CD4-positive, alpha-beta T cell (primary cell): ENCODE data around the gene RIPOR1. TPM values are rescaled to one million over a fixed set of nuclear protein-coding genes. Genes with fewer than 3 reads are reported as not detected.

ENCODE experiments used
- ATAC-seq: fragments of 200-7000 bp; cut with Tn5 transposase; one replicate; pipeline ENCODE4 v1.10.0; 2022; ENCODE audit warnings: mild to moderate bottlenecking; ENCODE audit not compliant: poor library complexity
- CTCF ChIA-PET: fragments of 350-600 bp; sonication (Branson Sonifier 250); formaldehyde crosslinking; loops from one replicate; lab custom pipeline; 2021; ENCODE audit warnings: antibody characterized with exemption, inconsistent platforms; lab: Charles Lee
- POLR2A ChIA-PET: fragments of 350-600 bp; sonication (Branson Sonifier 250); formaldehyde crosslinking; loops from one replicate; lab custom pipeline; 2021; ENCODE audit warnings: antibody characterized with exemption, inconsistent platforms; lab: Charles Lee
- DNase-seq, 14 experiments: peaks; one replicate each; pipeline ENCODE4 v3.0.0-alpha.2; 2013 to 2020; ENCODE audit warnings: mixed read lengths in 2 of 14
- H3K27ac ChIP-seq, 2 donors: one replicate each; pipeline versions ENCODE4 v1.5.1 to v1.7.0; 2013; ENCODE audit warnings: low read length in 2 of 2, low read depth in 1 of 2, mild to moderate bottlenecking in 1 of 2
- H3K27me3 ChIP-seq, 2 experiments: 1 replicate in 1 of 2; 2 replicates in 1 of 2; pipeline versions ENCODE4 v1.6.1 to v1.7.0; 2013; ENCODE audit warnings: low read length in 2 of 2, control low read depth in 1 of 2, mild to moderate bottlenecking in 1 of 2, moderate library complexity in 1 of 2; ENCODE audit not compliant: insufficient read depth in 2 of 2, control insufficient read depth in 1 of 2
- H3K36me3 ChIP-seq: one replicate; pipeline ENCODE4 v1.6.1; 2013; ENCODE audit warnings: low read length, control low read depth; ENCODE audit not compliant: insufficient read depth
- H3K4me1 ChIP-seq: one replicate; pipeline ENCODE4 v1.6.1; 2013; ENCODE audit warnings: low read length, control low read depth; ENCODE audit not compliant: insufficient read depth
- H3K4me3 ChIP-seq: one replicate; pipeline ENCODE4 v1.5.1; 2013; ENCODE audit warnings: mild to moderate bottlenecking, low read length, moderate library complexity
- H3K9me3 ChIP-seq, 2 experiments: 1 replicate in 1 of 2; 2 replicates in 1 of 2; pipeline versions ENCODE4 v1.6.1 to v1.7.0; 2013; ENCODE audit warnings: low read length in 2 of 2, mild to moderate bottlenecking in 2 of 2, control low read depth in 1 of 2, moderate library complexity in 1 of 2; ENCODE audit not compliant: control insufficient read depth in 1 of 2, insufficient read depth in 1 of 2
- H3K27ac Mint-ChIP-seq: one replicate; pipeline ENCODE4 v1.8.0; 2020; ENCODE audit warnings: mixed read lengths
- H3K27me3 Mint-ChIP-seq: one replicate; pipeline ENCODE4 v1.8.0; 2021; ENCODE audit warnings: mixed read lengths
- H3K36me3 Mint-ChIP-seq: one replicate; pipeline ENCODE4 v1.8.0; 2021; ENCODE audit warnings: low read depth, mixed read lengths
- H3K4me1 Mint-ChIP-seq: one replicate; pipeline ENCODE4 v1.8.0; 2021; ENCODE audit warnings: low read depth, mixed read lengths
- H3K4me3 Mint-ChIP-seq: one replicate; pipeline ENCODE4 v1.8.0; 2020; ENCODE audit warnings: mild to moderate bottlenecking, mixed read lengths
- H3K9me3 Mint-ChIP-seq: one replicate; pipeline ENCODE4 v1.8.0; 2020; ENCODE audit warnings: mixed read lengths
- intact Hi-C, 2 experiments: fragments of 100-400 bp; cut with DNase I in 1 of 2; cut with micrococcal nuclease in 1 of 2; formaldehyde crosslinking; loops; one replicate each; pipeline versions ENCODE4 v1.15.1 to v1.9.0; 2023 to 2025; cut with DNase I, micrococcal nuclease
- total RNA-seq, 174 experiments: library from RNA in 2 of 174; stranded (reverse) in 2 of 174; gene quantifications; one replicate each; pipeline ENCODE4 v1.2.3 and lab custom pipeline; 2021 to 2026
- TF ChIP-seq, protein P1 (sequence below): fragments of 200-600 bp; IDR thresholded peaks from one replicate; pipeline ENCODE4 v1.8.0; 2022; ENCODE audit warnings: antibody characterized with exemption, mild to moderate bottlenecking

The RIPOR1 gene
- total RNA-seq, 2 experiments from 2014 or later, result 21.3 to 25.4 TPM

DNA sequence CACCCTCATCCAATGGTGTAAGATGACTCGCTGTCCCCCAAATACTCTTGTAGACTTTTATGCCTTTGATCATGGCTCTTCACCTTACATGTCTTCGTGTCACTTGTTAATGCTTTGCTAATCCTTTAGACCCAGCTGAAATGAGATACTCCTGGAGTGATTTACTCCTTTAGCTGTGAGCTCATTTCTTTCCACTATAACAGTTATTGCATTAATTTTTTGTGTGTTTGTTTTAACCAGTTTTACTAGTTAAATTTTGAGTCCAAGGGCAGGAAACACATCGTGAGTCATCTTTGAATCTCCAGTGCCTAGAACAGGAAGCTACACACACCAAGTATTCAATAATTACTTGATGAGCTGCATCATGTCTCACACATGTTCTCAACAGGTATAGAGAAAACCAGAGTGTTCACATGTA is 27.2 kb downstream of the RIPOR1 start:
- Histone ChIP-seq H3K4me1 (peaks cover 54% of the 10 kb centered on the region), H3K36me3 (peaks cover 7% of the 10 kb centered on the region), H3K27ac (peak overlapping the region; percentile 71 to 77), H3K27me3 (no peaks in the 10 kb centered on the region), H3K4me3 (no peak overlapping the region), H3K9me3 (no peaks in the 10 kb centered on the region)
- Mint-ChIP-seq H3K27me3 (no peaks in the 10 kb centered on the region), H3K9me3 (no peaks in the 10 kb centered on the region), H3K4me1 (peaks cover 52% of the 10 kb centered on the region), H3K36me3 (peaks cover 15% of the 10 kb centered on the region), H3K4me3 (peak overlapping the region; percentile 80), H3K27ac (peak overlapping the region; percentile 91)
- ChIA-PET POLR2A (interaction anchor here (0.8 to 10.4 kb wide), 9 partner anchors 9 to 379 kb away, joined by 3 to 358 read pairs (median 5); partner anchors contain the start of genes ACD and CARMIL2), CTCF (interaction anchor here (0.6 to 2.3 kb wide), 6 partner anchors 9 to 112 kb away, joined by 3 to 31 read pairs (median 10); partner anchors contain the start of genes ATP6V0D1 and CARMIL2)
- ATAC-seq (peak; percentile 95), DNase-seq (peak in 4 of 14 experiments; percentile 40 to 80 (median 71))
- intact Hi-C loops, result no loop called here
- TF ChIP-seq, protein P1, sequence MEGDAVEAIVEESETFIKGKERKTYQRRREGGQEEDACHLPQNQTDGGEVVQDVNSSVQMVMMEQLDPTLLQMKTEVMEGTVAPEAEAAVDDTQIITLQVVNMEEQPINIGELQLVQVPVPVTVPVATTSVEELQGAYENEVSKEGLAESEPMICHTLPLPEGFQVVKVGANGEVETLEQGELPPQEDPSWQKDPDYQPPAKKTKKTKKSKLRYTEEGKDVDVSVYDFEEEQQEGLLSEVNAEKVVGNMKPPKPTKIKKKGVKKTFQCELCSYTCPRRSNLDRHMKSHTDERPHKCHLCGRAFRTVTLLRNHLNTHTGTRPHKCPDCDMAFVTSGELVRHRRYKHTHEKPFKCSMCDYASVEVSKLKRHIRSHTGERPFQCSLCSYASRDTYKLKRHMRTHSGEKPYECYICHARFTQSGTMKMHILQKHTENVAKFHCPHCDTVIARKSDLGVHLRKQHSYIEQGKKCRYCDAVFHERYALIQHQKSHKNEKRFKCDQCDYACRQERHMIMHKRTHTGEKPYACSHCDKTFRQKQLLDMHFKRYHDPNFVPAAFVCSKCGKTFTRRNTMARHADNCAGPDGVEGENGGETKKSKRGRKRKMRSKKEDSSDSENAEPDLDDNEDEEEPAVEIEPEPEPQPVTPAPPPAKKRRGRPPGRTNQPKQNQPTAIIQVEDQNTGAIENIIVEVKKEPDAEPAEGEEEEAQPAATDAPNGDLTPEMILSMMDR, result no peak

DNA sequence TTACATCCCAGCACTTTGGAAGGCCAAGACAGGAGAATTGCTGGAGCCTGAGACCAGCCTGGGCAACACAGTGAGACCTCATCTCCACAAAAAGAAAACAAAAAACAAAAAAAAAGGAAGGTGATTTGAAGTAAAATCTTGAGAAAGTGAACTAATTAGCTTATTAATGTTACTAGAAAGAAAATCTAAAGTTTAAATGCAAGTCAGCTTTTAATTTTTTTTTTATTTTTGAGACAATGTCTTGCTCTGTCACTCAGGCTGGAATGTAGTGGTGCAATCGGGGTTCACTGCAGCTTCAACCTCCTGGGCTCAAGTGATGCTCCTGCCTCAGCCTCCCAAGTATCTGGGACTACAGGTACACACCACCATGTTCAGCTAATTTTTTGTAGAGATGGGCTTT is 30.2 kb downstream of the RIPOR1 start:
- H3K27ac ChIP-seq, result no peak overlapping the region
- Mint-ChIP-seq H3K4me3 (no peak overlapping the region), H3K4me1 (peaks cover 50% of the 10 kb centered on the region), H3K36me3 (peaks cover 19% of the 10 kb centered on the region), H3K27ac (no peak overlapping the region), H3K27me3 (no peaks in the 10 kb centered on the region), H3K9me3 (no peaks in the 10 kb centered on the region)
- no peaks in the 10 kb centered on the region for H3K27me3 ChIP-seq
- TF ChIP-seq, protein P1, result no peak
- intact Hi-C loops, result no loop called here
- no peak for DNase-seq
- ATAC-seq, result no peak
- ChIA-PET POLR2A (interaction anchor here (0.7 to 10.4 kb wide), 3 partner anchors 13 to 86 kb away, joined by 3 to 358 read pairs (median 3); partner anchors contain the start of gene CARMIL2), CTCF (interaction anchor here (0.8 to 9.5 kb wide), 2 partner anchors 11 to 78 kb away, joined by 3 to 119 read pairs; partner anchors contain the start of gene ATP6V0D1)
- H3K9me3 ChIP-seq, result no peaks in the 10 kb centered on the region
- peaks cover 7% of the 10 kb centered on the region for H3K36me3 ChIP-seq
- peaks cover 44% of the 10 kb centered on the region for H3K4me1 ChIP-seq
- H3K4me3 ChIP-seq, result no peak overlapping the region

- ATAC-seq (no peak), DNase-seq (no peak)
- Mint-ChIP-seq H3K9me3 (no peaks in the 10 kb centered on the region), H3K27me3 (no peaks in the 10 kb centered on the region), H3K27ac (peak overlapping the region; percentile 93), H3K36me3 (peaks cover 16% of the 10 kb centered on the region), H3K4me1 (peaks cover 49% of the 10 kb centered on the region), H3K4me3 (peak overlapping the region; percentile 91)
- intact Hi-C loops, result loop anchor here (5.0 kb wide), 3 partner anchors 39 to 809 kb away; partner anchors contain the start of genes DYNC1LI2 (in 1 of the 2), RANBP10 (in 1 of the 2) and TSNAXIP1 (in 1 of the 2)
- ChIA-PET CTCF (interaction anchor here (0.7 to 9.5 kb wide), 5 partner anchors 13 to 83 kb away, joined by 3 to 119 read pairs (median 14); partner anchors contain the start of genes ATP6V0D1 and CARMIL2), POLR2A (interaction anchor here (1.1 to 10.4 kb wide), 12 partner anchors 9 to 524 kb away, joined by 3 to 358 read pairs (median 8); partner anchors contain the start of genes ACD, CARMIL2, NFATC3 and PARD6A)
- TF ChIP-seq, protein P1, result no peak
- Histone ChIP-seq H3K4me1 (peaks cover 46% of the 10 kb centered on the region), H3K27ac (peak overlapping the region; percentile 82 to 86), H3K9me3 (no peaks in the 10 kb centered on the region), H3K36me3 (peaks cover 7% of the 10 kb centered on the region), H3K4me3 (peak overlapping the region; percentile 83), H3K27me3 (no peaks in the 10 kb centered on the region)
These were observed 32.3 kb downstream of the RIPOR1 start for GRCh38 chr16:67560827-67561342.
